Stimulated activated naive CD8-positive, alpha-beta T cell treated with anti-CD3 and anti-CD28 coated beads, Interleukin-15, Interleukin-2, amounts not matched to agents 100 ng/mL and 50 ng/mL, for 24 hours (primary cell): ENCODE data around the gene PDE4D.
A peak's percentile ranks its signal among the peaks of the same experiment; 100 is the strongest.
"Not testable (repeated sequence)": the region's sequence is repeated elsewhere in the genome, so short reads cannot be mapped to it uniquely, and the experiment has no call there.

Source experiments
- H3K27ac Mint-ChIP-seq: one replicate; pipeline ENCODE4 v1.8.0; 2021; ENCODE audit warnings: mild to moderate bottlenecking, mixed read lengths
- H3K27me3 Mint-ChIP-seq: one replicate; pipeline ENCODE4 v1.8.0; 2021; ENCODE audit warnings: mixed read lengths
- H3K36me3 Mint-ChIP-seq: one replicate; pipeline ENCODE4 v1.8.0; 2021; ENCODE audit warnings: low read depth, mixed read lengths
- H3K4me1 Mint-ChIP-seq: one replicate; pipeline ENCODE4 v1.8.0; 2021; ENCODE audit warnings: low read depth, mixed read lengths
- H3K4me3 Mint-ChIP-seq: one replicate; pipeline ENCODE4 v1.8.0; 2021; ENCODE audit warnings: mild to moderate bottlenecking, mixed read lengths
- H3K9me3 Mint-ChIP-seq: one replicate; pipeline ENCODE4 v1.8.0; 2021; ENCODE audit warnings: mixed read lengths

The PDE4D gene

DNA sequence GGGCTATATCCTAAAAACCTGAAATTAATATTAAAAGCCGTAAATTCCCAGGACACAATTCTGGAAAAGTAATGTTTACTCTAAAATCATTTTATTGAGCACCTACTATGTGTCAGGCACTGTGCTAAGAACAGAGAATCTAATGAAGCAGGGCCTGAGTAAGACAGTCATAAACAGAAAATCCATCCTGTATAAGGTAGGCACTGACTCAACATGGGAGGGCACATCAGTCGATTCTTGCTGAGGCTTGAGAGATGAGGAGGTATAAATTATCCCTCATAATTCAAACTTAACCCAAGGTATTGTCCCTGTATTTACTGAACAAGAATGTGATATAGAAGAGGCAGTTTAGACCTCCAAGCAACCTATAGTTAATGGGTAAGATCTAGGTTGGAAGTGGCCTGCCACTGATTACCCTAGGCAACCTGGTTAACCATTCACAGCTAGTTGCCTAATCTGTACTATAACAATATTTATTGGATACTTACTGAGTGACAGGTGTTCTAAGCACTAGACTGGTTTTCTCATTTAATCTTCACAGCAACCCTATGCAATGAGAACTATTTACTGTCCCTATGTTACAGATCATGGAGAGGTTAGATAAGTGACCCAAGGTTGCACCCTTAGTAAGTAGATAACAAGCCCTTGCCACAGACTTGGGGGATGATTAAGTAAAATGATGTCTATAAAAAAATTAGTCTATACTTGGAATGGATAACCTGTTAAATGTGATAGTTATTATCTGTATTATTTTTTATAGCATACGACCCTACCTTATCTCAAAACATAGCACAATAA is 317.7 kb downstream of the PDE4D start:
- Mint-ChIP-seq H3K4me1 (no peaks in the 10 kb centered on the region), H3K36me3 (no peaks in the 10 kb centered on the region), H3K27ac (no peak overlapping the region), H3K9me3 (no peaks in the 10 kb centered on the region), H3K4me3 (no peak overlapping the region), H3K27me3 (no peaks in the 10 kb centered on the region)

DNA sequence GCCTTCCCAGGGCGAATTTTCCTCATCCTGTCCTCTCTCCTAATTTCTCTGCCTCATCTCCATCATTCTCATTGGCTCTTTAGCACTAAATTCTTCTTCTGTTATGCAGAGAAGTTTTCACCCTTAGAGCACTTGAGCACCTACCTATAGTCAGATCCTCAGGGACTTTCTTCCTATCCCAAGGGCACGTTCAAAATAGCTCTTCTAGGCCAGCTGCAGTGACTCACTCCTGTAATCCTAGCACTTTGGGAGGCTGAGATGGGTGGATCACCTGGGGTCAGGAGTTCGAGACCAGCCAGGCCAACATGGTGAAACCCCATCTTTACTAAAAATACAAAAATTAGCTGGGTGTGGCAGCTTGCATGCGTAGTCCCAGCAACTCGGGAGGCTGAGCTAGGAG is 320.0 kb downstream of the PDE4D start:
- not testable (repeated sequence) for H3K4me3 Mint-ChIP-seq, H3K9me3 Mint-ChIP-seq, H3K36me3 Mint-ChIP-seq, H3K27me3 Mint-ChIP-seq, H3K27ac Mint-ChIP-seq, H3K4me1 Mint-ChIP-seq

DNA sequence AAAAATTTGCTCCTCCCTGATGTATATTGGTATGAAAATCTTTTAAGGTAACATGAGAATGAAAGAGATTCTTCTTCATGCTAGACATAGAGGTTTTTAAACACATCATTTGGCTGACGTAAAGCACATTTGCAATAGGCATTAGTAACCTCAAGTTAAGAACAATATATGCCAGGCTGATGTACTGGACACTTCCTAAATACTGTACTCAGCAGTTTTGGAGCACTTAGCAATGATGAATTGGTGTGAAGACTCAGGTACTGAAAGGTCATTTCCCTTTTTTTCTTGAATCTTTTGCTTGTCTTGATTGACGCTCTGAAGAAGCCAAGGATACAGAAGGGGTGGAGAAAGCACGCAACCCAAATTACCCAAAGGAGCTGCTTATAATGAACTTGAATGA is 322.5 kb downstream of the PDE4D start:
- H3K27me3 Mint-ChIP-seq = no peaks in the 10 kb centered on the region
- no peaks in the 10 kb centered on the region for H3K4me1 Mint-ChIP-seq
- H3K9me3 Mint-ChIP-seq = no peaks in the 10 kb centered on the region
- H3K36me3 Mint-ChIP-seq = no peaks in the 10 kb centered on the region
- no peak overlapping the region for H3K4me3 Mint-ChIP-seq
- no peak overlapping the region for H3K27ac Mint-ChIP-seq

DNA sequence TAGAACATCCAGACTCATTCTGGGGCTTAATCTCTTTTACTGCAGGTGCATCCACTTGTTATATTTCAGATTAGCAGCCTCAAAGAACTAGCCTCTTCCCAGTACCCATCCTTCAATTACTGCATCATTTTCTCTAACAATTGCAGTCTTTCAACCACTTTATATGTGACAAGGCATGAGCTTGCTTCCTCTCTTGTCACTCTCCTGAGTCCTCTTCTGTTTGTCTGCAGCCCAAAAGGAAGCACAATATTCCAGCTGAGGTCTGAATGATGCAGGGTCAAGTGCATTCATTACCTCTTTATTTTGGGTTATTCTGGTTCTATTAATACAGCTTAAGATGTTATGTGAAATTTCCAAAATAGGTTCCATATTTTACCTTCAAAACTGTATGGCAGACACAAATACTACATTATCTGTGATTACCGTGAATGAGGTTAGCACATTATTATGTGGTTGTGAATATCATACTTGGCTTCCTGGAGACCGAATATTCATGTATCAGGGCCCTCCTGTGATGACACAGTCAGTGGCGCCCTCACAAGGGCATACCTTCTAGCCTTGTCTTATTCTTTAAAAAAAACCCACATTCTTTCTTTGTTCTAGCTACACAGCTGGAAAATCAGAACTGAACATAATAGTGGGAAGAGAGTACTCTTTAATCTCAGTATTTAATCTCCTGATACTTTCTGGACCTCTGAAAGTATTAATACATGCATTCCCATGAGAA is 323.8 kb downstream of the PDE4D start:
- Mint-ChIP-seq H3K4me1 (peaks cover 2% of the 10 kb centered on the region), H3K27me3 (no peaks in the 10 kb centered on the region)

DNA sequence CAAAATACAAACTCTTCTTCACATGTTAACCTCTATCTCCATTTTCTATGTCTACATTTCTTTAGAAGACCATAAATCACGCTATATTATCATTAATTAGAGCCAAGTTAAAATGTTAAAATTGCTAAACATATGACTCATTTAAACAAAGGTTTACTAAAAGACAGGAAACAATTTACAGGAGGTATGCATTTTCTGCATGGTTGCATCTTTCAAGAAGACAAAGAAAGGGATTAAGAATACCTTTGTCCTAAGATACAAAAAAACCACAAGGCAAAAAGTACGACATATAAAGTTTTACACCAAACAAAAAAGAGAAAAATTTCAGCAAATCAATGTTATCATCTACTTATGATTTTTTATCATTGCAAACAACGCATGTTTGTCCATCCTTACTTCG is 324.4 kb downstream of the PDE4D start:
- Mint-ChIP-seq H3K9me3 (no peaks in the 10 kb centered on the region), H3K27ac (no peak overlapping the region), H3K27me3 (no peaks in the 10 kb centered on the region), H3K36me3 (no peaks in the 10 kb centered on the region), H3K4me3 (no peak overlapping the region), H3K4me1 (peaks cover 6% of the 10 kb centered on the region)

More for the DNA sequence above, 323.8 kb downstream of the PDE4D start:
- H3K9me3 Mint-ChIP-seq = no peaks in the 10 kb centered on the region
- no peak overlapping the region for H3K27ac Mint-ChIP-seq
- H3K36me3 Mint-ChIP-seq = no peaks in the 10 kb centered on the region
- no peak overlapping the region for H3K4me3 Mint-ChIP-seq

DNA sequence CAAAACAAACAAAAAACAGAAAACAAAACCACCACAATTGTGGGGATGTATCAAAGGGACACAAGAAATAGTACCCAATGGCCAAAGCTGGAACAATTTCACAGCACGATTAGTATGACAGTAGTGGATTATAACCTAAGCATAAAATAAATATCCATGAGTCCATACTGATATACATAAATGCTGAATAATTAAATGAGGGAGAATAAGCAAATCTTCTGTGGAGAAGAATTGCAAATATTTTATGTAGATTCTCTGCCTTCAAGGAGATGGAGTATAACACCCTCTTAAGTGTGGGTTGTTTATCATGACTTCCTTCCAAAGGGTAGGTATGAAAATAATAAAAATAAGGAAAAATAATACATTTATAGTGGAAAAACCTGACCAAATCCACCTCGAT is 325.4 kb downstream of the PDE4D start:
- H3K36me3 Mint-ChIP-seq = no peaks in the 10 kb centered on the region
- H3K4me1 Mint-ChIP-seq = peaks cover 15% of the 10 kb centered on the region
- no peak overlapping the region for H3K27ac Mint-ChIP-seq
- H3K27me3 Mint-ChIP-seq = no peaks in the 10 kb centered on the region
- no peaks in the 10 kb centered on the region for H3K9me3 Mint-ChIP-seq
- H3K4me3 Mint-ChIP-seq = no peak overlapping the region

DNA sequence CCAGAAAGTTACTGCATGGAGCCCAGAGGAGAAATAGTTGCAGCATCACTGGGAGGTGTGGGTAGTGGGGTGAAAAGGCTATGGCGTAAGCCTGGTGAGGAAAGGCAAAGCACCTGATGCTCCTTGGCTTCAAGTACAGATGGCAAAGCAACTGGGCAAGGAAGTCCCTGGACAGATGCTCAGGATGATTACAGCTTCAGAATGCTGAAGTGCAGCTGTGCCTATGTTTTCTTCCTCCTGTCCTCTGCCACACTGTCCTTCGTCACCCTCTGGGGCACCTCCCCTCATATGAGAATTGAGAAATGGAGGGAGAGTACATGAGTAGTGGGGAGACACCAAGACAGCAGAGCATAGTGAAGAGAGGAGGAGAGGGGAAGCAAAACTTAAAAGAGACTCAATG is 328.0 kb downstream of the PDE4D start:
- Mint-ChIP-seq H3K4me3 (no peak overlapping the region), H3K27me3 (no peaks in the 10 kb centered on the region), H3K4me1 (peaks cover 24% of the 10 kb centered on the region), H3K9me3 (no peaks in the 10 kb centered on the region), H3K36me3 (no peaks in the 10 kb centered on the region), H3K27ac (no peak overlapping the region)

DNA sequence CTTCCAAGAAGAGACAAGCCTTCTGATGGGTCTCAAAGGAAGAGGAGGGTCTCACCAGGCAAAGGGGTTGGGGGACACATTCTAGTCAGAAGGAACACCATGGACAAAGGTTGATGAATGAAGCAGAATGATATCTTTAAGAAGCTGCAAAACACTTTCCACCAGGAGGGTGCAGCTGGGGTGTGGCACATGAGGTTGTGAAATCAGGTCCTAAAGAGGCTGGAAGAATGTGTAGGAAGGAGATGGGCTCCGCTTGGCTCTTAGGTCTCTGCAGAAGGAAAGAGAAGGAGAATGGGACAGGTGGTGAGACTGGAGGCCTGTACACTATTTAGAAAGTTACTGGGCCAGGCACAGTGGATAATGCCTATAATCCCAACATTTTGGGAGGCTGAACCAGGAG is 328.6 kb downstream of the PDE4D start:
- no peaks in the 10 kb centered on the region for H3K9me3 Mint-ChIP-seq
- H3K27me3 Mint-ChIP-seq = no peaks in the 10 kb centered on the region
- no peak overlapping the region for H3K27ac Mint-ChIP-seq
- H3K4me3 Mint-ChIP-seq = no peak overlapping the region
- peaks cover 24% of the 10 kb centered on the region for H3K4me1 Mint-ChIP-seq
- no peaks in the 10 kb centered on the region for H3K36me3 Mint-ChIP-seq

DNA sequence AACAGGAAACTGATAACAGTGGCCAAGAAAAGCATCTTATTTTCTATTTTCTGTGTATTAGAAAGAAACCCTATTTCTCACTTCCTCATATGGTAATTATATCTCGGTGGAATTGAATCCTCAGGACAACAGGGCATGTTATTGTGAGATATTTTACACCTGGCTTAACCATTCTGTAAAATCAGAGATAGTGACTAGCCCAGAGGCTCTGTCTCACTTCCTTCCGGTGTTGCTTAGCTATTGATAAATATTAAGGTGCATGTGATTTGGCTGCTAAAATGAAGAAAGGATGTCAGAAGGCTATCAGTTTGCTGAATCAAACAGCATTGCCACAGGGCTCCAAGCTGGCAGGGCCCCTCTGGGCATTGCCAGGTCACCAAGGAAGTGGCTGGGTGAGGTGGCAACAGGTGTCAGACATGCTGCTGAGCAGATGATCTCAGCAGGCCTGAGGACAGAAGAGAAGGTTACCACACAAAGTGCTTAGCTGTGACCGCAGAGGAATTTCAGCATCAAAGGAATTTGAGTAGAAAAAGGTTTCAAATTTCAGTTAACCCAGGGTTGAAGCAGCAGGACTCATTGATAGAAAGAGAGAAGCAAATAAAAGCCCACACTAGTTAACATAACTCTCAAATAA is 330.7 kb downstream of the PDE4D start:
- H3K4me1 Mint-ChIP-seq = peaks cover 24% of the 10 kb centered on the region
- no peak overlapping the region for H3K4me3 Mint-ChIP-seq
- no peaks in the 10 kb centered on the region for H3K27me3 Mint-ChIP-seq
- H3K36me3 Mint-ChIP-seq = no peaks in the 10 kb centered on the region
- H3K27ac Mint-ChIP-seq = peak overlapping the region; percentile 56
- no peaks in the 10 kb centered on the region for H3K9me3 Mint-ChIP-seq

DNA sequence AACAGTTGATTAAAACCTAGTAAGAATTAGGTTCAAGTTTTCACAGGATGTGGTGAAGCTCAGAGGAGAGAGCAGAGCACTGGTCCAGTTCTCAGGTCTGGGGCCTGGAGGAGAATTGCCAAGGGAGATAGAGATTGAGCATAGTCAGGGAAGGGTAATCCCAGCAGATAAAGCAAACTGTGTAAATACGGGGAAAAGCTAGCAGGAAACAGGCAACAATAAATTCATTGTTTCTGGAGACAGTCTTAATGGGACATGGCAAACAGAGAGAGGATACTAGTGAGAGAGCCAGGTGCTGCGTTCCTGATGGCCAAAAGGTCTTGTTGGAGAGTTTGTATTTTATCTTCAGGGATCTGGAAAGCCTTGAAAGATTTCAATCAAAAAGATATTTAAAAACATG is 333.0 kb downstream of the PDE4D start:
- Mint-ChIP-seq H3K4me1 (peaks cover 24% of the 10 kb centered on the region), H3K27ac (no peak overlapping the region), H3K9me3 (no peaks in the 10 kb centered on the region), H3K27me3 (no peaks in the 10 kb centered on the region), H3K4me3 (no peak overlapping the region), H3K36me3 (no peaks in the 10 kb centered on the region)

DNA sequence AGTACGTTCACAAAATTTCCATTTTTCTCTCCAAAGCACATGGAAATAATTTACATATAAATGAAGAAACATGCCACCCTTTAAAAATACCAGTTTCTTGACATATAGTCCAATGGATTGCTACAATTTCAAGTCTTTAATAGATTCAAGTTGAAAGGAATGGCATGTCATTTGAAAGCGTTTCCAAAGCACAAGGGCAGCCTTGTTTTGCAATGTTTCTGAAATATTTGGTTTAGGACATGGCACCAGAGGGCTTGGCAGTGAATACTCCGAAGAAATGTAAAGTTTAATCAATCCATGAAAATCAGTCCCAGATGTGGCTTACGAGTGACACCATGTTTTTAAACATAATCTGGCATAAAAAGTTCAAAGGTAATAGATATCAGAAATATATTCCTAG is 333.7 kb downstream of the PDE4D start:
- Mint-ChIP-seq H3K4me3 (no peak overlapping the region), H3K4me1 (peaks cover 23% of the 10 kb centered on the region), H3K36me3 (no peaks in the 10 kb centered on the region), H3K27ac (no peak overlapping the region), H3K9me3 (no peaks in the 10 kb centered on the region), H3K27me3 (no peaks in the 10 kb centered on the region)

DNA sequence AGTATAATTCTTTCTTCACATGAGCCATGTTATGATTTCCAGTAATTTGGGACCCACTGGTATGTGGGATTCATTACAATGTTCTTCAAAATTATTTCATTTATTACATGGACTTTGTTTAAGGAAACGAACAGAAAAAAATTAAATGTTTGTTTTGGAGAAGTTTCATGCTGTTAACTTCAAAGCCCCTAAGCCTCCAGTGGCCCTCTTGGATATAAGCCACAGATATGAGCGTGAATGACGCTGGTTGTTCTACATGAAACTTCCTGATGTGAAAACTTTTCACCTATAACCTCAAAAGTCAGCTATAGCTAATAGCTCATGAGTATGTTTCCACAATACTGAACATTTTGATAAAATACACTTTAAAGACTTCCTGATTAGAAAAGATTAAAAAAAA is 334.2 kb downstream of the PDE4D start:
- Mint-ChIP-seq H3K4me3 (no peak overlapping the region), H3K36me3 (no peaks in the 10 kb centered on the region), H3K27ac (no peak overlapping the region), H3K4me1 (peaks cover 19% of the 10 kb centered on the region), H3K27me3 (no peaks in the 10 kb centered on the region), H3K9me3 (no peaks in the 10 kb centered on the region)

DNA sequence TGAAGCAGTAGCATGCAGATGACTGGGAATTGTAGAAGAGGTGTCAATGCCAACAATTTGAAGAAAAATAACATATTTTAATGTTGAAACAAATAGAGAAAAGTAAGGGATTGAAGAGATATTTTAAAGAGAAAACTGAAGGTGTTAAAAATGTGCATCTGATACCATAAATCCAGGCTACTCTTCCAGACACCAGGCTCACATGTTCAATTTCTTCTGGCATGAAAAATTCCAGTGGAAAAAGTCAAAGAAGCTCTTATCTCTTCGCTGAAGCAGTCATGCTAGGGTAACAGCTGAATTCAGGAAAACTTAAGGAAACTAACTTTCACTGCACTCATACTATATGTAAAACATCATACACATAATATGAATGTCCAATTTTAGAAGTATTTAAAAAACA is 335.0 kb downstream of the PDE4D start:
- Mint-ChIP-seq H3K27me3 (no peaks in the 10 kb centered on the region), H3K36me3 (no peaks in the 10 kb centered on the region)

DNA sequence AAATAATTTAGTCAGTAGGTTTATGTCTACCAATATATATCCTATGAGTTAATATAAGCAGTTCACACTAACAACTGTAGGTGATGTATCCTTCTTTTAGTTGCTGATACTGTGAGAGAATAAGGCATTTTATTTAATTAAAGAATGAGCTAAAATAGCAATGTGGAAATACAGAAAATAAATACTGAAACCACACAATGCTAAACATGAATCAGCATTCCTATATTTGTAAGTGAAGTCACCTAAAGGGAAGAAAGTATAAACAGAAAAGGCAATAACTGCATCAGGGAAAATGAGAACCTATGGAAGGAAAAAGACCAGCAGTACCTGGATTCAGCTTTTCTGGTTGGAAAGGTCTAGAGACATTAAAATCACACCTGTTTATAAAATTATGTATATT is 336.0 kb downstream of the PDE4D start:
- Mint-ChIP-seq H3K9me3 (no peaks in the 10 kb centered on the region), H3K27ac (no peak overlapping the region), H3K27me3 (no peaks in the 10 kb centered on the region), H3K4me3 (no peak overlapping the region), H3K36me3 (no peaks in the 10 kb centered on the region), H3K4me1 (peaks cover 3% of the 10 kb centered on the region)

More for the DNA sequence above, 335.0 kb downstream of the PDE4D start:
- Mint-ChIP-seq H3K9me3 (no peaks in the 10 kb centered on the region), H3K4me1 (peaks cover 12% of the 10 kb centered on the region), H3K4me3 (no peak overlapping the region), H3K27ac (no peak overlapping the region)

DNA sequence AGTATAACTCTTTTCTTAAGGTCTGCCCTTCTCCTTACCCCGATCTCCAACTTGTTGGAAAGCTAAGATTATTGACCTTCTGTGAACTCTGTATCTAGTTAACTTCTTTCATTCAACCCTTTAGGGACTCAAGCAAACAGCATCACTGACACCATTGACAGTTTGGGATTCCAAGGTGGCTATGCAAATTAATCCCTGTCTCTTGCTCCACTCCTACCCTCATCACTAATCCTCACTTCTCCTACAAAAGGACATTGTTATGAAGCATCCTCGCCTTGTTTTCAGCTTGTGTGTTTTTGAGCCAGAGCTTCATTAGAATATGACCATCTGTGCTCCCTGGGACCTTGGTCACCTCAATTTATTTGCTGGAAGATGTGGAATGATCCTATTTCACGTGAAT is 337.9 kb downstream of the PDE4D start:
- H3K4me3 Mint-ChIP-seq = no peak overlapping the region
- no peaks in the 10 kb centered on the region for H3K4me1 Mint-ChIP-seq
- no peaks in the 10 kb centered on the region for H3K27me3 Mint-ChIP-seq
- no peaks in the 10 kb centered on the region for H3K9me3 Mint-ChIP-seq
- H3K27ac Mint-ChIP-seq = no peak overlapping the region
- no peaks in the 10 kb centered on the region for H3K36me3 Mint-ChIP-seq
